ENCODE measurements around the gene CFHR4. TPM values are rescaled to one million over a fixed set of nuclear protein-coding genes. Genes with fewer than 3 reads are reported as not detected.
"Not testable (repeated sequence)": the region's sequence is repeated elsewhere in the genome, so short reads cannot be mapped to it uniquely, and the experiment has no call there.

CFHR4 gene
- total RNA-seq, 5 donors from 2014 or later (not counting 1 experiment from before 2014, with no cell fraction given): not detected

- no CpG with 5 or more reads among the region's 1 CpG for WGBS (ENCODE audit: insufficient coverage)
- H3K27ac Mint-ChIP-seq; H3K27me3 ChIP-seq (replicated peaks in 1 of 2; ENCODE audit: control insufficient read depth in 2 of 2, extremely low read depth in 1 of 2, insufficient read depth in 2 of 2, low read length in 1 of 2); H3K9me3 ChIP-seq; POLR2A ChIA-PET; CTCF ChIA-PET; DNase-seq; H3K27me3 Mint-ChIP-seq; ATAC-seq (replicated peaks in 1 of 4); H3K36me3 ChIP-seq (ENCODE audit: control insufficient read depth in 2 of 2, extremely low read depth in 1 of 2, insufficient read depth in 1 of 2, low read length in 1 of 2); H3K4me3 ChIP-seq (ENCODE audit: control insufficient read depth in 1 of 2, extremely low read depth in 1 of 2, low read length in 1 of 2); H3K4me1 Mint-ChIP-seq; H3K4me1 ChIP-seq (ENCODE audit: control insufficient read depth in 1 of 2, extremely low read depth in 1 of 2, insufficient read depth in 2 of 2, low read length in 2 of 2); H3K9me3 Mint-ChIP-seq; H3K4me3 Mint-ChIP-seq; H3K27ac ChIP-seq (ENCODE audit: low read length); H3K36me3 Mint-ChIP-seq: not testable (repeated sequence)
These were observed 39.0 kb downstream of the CFHR4 start for GRCh38 chr1:196926839-196927238.

- H3K27me3 ChIP-seq (replicated peaks in 1 of 2; ENCODE audit: control insufficient read depth in 2 of 2, extremely low read depth in 1 of 2, insufficient read depth in 2 of 2, low read length in 1 of 2); DNase-seq; H3K36me3 Mint-ChIP-seq; H3K4me3 Mint-ChIP-seq; H3K4me1 ChIP-seq (ENCODE audit: control insufficient read depth in 1 of 2, extremely low read depth in 1 of 2, insufficient read depth in 2 of 2, low read length in 2 of 2); H3K27me3 Mint-ChIP-seq; H3K27ac ChIP-seq (ENCODE audit: low read length); POLR2A ChIA-PET; H3K9me3 Mint-ChIP-seq; H3K36me3 ChIP-seq (ENCODE audit: control insufficient read depth in 2 of 2, extremely low read depth in 1 of 2, insufficient read depth in 1 of 2, low read length in 1 of 2); H3K9me3 ChIP-seq; H3K4me1 Mint-ChIP-seq; ATAC-seq (replicated peaks in 1 of 4); H3K4me3 ChIP-seq (ENCODE audit: control insufficient read depth in 1 of 2, extremely low read depth in 1 of 2, low read length in 1 of 2); H3K27ac Mint-ChIP-seq; CTCF ChIA-PET: not testable (repeated sequence)
- no CpG with 5 or more reads among the region's 2 CpGs for WGBS (ENCODE audit: insufficient coverage)
These were observed 45.0 kb downstream of the CFHR4 start for GRCh38 chr1:196932853-196933252.

GRCh38 chr1:196933531-196934189, 45.8 kb downstream of the CFHR4 start:
- H3K9me3 Mint-ChIP-seq: peaks cover 0 to 6% (median 5%) of the 10 kb centered on the region in 3 donors
- Histone ChIP-seq H3K9me3 (no peaks in the 10 kb centered on the region), H3K36me3 (ENCODE audit: control insufficient read depth in 2 of 2, extremely low read depth in 1 of 2, insufficient read depth in 1 of 2, low read length in 1 of 2) (no peaks in the 10 kb centered on the region), H3K27me3 (replicated peaks in 1 of 2; ENCODE audit: control insufficient read depth in 2 of 2, extremely low read depth in 1 of 2, insufficient read depth in 2 of 2, low read length in 1 of 2) (no peaks in the 10 kb centered on the region), H3K4me3 (ENCODE audit: control insufficient read depth in 1 of 2, extremely low read depth in 1 of 2, low read length in 1 of 2) (no peak overlapping the region), H3K27ac (ENCODE audit: low read length) (no peak overlapping the region), H3K4me1 (ENCODE audit: control insufficient read depth in 1 of 2, extremely low read depth in 1 of 2, insufficient read depth in 2 of 2, low read length in 2 of 2) (no peaks in the 10 kb centered on the region)
- no peaks in the 10 kb centered on the region for H3K36me3 Mint-ChIP-seq
- H3K27me3 Mint-ChIP-seq: no peaks in the 10 kb centered on the region
- ChIA-PET POLR2A (no interaction called here), CTCF (no interaction called here)
- H3K4me3 Mint-ChIP-seq: no peak overlapping the region
- ATAC-seq (replicated peaks in 1 of 4): no peak
- DNase-seq: no peak
- H3K4me1 Mint-ChIP-seq: no peaks in the 10 kb centered on the region
- H3K27ac Mint-ChIP-seq: no peak overlapping the region
- 91% methylated on average over 32 of the region's 32 CpGs for WGBS (ENCODE audit: insufficient coverage)

- H3K9me3 ChIP-seq; CTCF ChIA-PET; H3K36me3 Mint-ChIP-seq; H3K4me3 ChIP-seq (ENCODE audit: control insufficient read depth in 1 of 2, extremely low read depth in 1 of 2, low read length in 1 of 2); POLR2A ChIA-PET; H3K9me3 Mint-ChIP-seq; H3K27me3 Mint-ChIP-seq; H3K4me1 Mint-ChIP-seq; H3K4me3 Mint-ChIP-seq; H3K27ac ChIP-seq (ENCODE audit: low read length); H3K27ac Mint-ChIP-seq; H3K4me1 ChIP-seq (ENCODE audit: control insufficient read depth in 1 of 2, extremely low read depth in 1 of 2, insufficient read depth in 2 of 2, low read length in 2 of 2); H3K36me3 ChIP-seq (ENCODE audit: control insufficient read depth in 2 of 2, extremely low read depth in 1 of 2, insufficient read depth in 1 of 2, low read length in 1 of 2); ATAC-seq (replicated peaks in 1 of 4); DNase-seq; H3K27me3 ChIP-seq (replicated peaks in 1 of 2; ENCODE audit: control insufficient read depth in 2 of 2, extremely low read depth in 1 of 2, insufficient read depth in 2 of 2, low read length in 1 of 2): not testable (repeated sequence)
- no CpG with 5 or more reads among the region's 6 CpGs for WGBS (ENCODE audit: insufficient coverage)
These were observed 53.6 kb downstream of the CFHR4 start for GRCh38 chr1:196941474-196941873.

- H3K27me3 Mint-ChIP-seq; H3K4me3 ChIP-seq (ENCODE audit: control insufficient read depth in 1 of 2, extremely low read depth in 1 of 2, low read length in 1 of 2); H3K4me1 ChIP-seq (ENCODE audit: control insufficient read depth in 1 of 2, extremely low read depth in 1 of 2, insufficient read depth in 2 of 2, low read length in 2 of 2); H3K4me3 Mint-ChIP-seq; CTCF ChIA-PET; DNase-seq; H3K27me3 ChIP-seq (replicated peaks in 1 of 2; ENCODE audit: control insufficient read depth in 2 of 2, extremely low read depth in 1 of 2, insufficient read depth in 2 of 2, low read length in 1 of 2); H3K4me1 Mint-ChIP-seq; H3K36me3 Mint-ChIP-seq; H3K27ac Mint-ChIP-seq; H3K9me3 Mint-ChIP-seq; H3K9me3 ChIP-seq; ATAC-seq (replicated peaks in 1 of 4); H3K27ac ChIP-seq (ENCODE audit: low read length); H3K36me3 ChIP-seq (ENCODE audit: control insufficient read depth in 2 of 2, extremely low read depth in 1 of 2, insufficient read depth in 1 of 2, low read length in 1 of 2); POLR2A ChIA-PET: not testable (repeated sequence)
- no CpG with 5 or more reads among the region's 1 CpG for WGBS (ENCODE audit: insufficient coverage)
These were observed 55.7 kb downstream of the CFHR4 start, which contains the start of gene CFHR2 for GRCh38 chr1:196943568-196943967. Gene CFHR2, plus strand, starts transcription at chr1:196943738. Its CDS starts 143 bp downstream, at chr1:196943881.

- Histone ChIP-seq H3K36me3 (ENCODE audit: control insufficient read depth in 2 of 2, extremely low read depth in 1 of 2, insufficient read depth in 1 of 2, low read length in 1 of 2) (no peaks in the 10 kb centered on the region), H3K9me3 (no peaks in the 10 kb centered on the region), H3K27ac (ENCODE audit: low read length) (no peak overlapping the region), H3K4me1 (ENCODE audit: control insufficient read depth in 1 of 2, extremely low read depth in 1 of 2, insufficient read depth in 2 of 2, low read length in 2 of 2) (no peaks in the 10 kb centered on the region), H3K4me3 (ENCODE audit: control insufficient read depth in 1 of 2, extremely low read depth in 1 of 2, low read length in 1 of 2) (no peak overlapping the region), H3K27me3 (replicated peaks in 1 of 2; ENCODE audit: control insufficient read depth in 2 of 2, extremely low read depth in 1 of 2, insufficient read depth in 2 of 2, low read length in 1 of 2) (no peaks in the 10 kb centered on the region)
- no peaks in the 10 kb centered on the region for H3K27me3 Mint-ChIP-seq
- WGBS (ENCODE audit: insufficient coverage): 33% methylated on average over 1 of the region's 2 CpGs
- no peaks in the 10 kb centered on the region for H3K36me3 Mint-ChIP-seq
- ChIA-PET POLR2A (interaction anchor here in 1 of 2 donors (0.7 kb wide), 1 partner anchor 356 kb away, joined by 3 read pairs; no protein-coding TSS in a partner anchor), CTCF (no interaction called here)
- H3K4me1 Mint-ChIP-seq: no peaks in the 10 kb centered on the region
- no peak overlapping the region for H3K4me3 Mint-ChIP-seq
- H3K27ac Mint-ChIP-seq: no peak overlapping the region
- ATAC-seq (replicated peaks in 1 of 4): no peak
- DNase-seq: no peak
- H3K9me3 Mint-ChIP-seq: peaks cover 0 to 6% (median 0%) of the 10 kb centered on the region in 3 donors
These were observed 64.0 kb downstream of the CFHR4 start for GRCh38 chr1:196951711-196952394.
